GM21825 (cell line): ENCODE measurements around the gene CREB5.
"Not testable (repeated sequence)": the region's sequence is repeated elsewhere in the genome, so short reads cannot be mapped to it uniquely, and the experiment has no call there.

ENCODE experiments used
- ATAC-seq: cut with Tn5 transposase; IDR thresholded peaks from one replicate; pipeline ENCODE4 v1.9.1; 2021; ENCODE audit warnings: mild to moderate bottlenecking, moderate library complexity; ENCODE audit not compliant: unreplicated experiment

CREB5 gene

GRCh38 chr7:28572321-28573058 is 160.2 kb downstream of the CREB5 start:
- no peak for ATAC-seq

GRCh38 chr7:28573059-28573553 is 160.8 kb downstream of the CREB5 start:
- ATAC-seq, result no peak

GRCh38 chr7:28573651-28574301 is 161.5 kb downstream of the CREB5 start:
- no peak for ATAC-seq

- no peak for ATAC-seq
Observed at GRCh38 chr7:28575241-28575643, 162.9 kb downstream of the CREB5 start.

GRCh38 chr7:28576656-28577055 is 164.3 kb downstream of the CREB5 start:
- ATAC-seq, result no peak

- no peak for ATAC-seq
Observed at GRCh38 chr7:28579571-28579970, 167.3 kb downstream of the CREB5 start.

GRCh38 chr7:28580665-28581064 is 168.3 kb downstream of the CREB5 start:
- ATAC-seq, result no peak

GRCh38 chr7:28581351-28581750 is 169.0 kb downstream of the CREB5 start:
- no peak for ATAC-seq

- no peak for ATAC-seq
Observed at GRCh38 chr7:28582226-28582625, 169.9 kb downstream of the CREB5 start.

GRCh38 chr7:28584235-28584634 is 171.9 kb downstream of the CREB5 start:
- ATAC-seq, result no peak

GRCh38 chr7:28586736-28587135 is 174.4 kb downstream of the CREB5 start:
- no peak for ATAC-seq

- ATAC-seq, result no peak
Observed at GRCh38 chr7:28587211-28587610, 174.9 kb downstream of the CREB5 start.

- ATAC-seq, result no peak
Observed at GRCh38 chr7:28588602-28589001, 176.3 kb downstream of the CREB5 start.

- no peak for ATAC-seq
Observed at GRCh38 chr7:28591041-28591674, 178.8 kb downstream of the CREB5 start.

- no peak for ATAC-seq
Observed at GRCh38 chr7:28591725-28592349, 179.5 kb downstream of the CREB5 start.

GRCh38 chr7:28592861-28593260 is 180.5 kb downstream of the CREB5 start:
- no peak for ATAC-seq

GRCh38 chr7:28595076-28595475 is 182.8 kb downstream of the CREB5 start:
- ATAC-seq, result no peak

- ATAC-seq, result no peak
Observed at GRCh38 chr7:28595801-28596200, 183.5 kb downstream of the CREB5 start.

- no peak for ATAC-seq
Observed at GRCh38 chr7:28596245-28596935, 184.1 kb downstream of the CREB5 start.

GRCh38 chr7:28597284-28597683 is 185.0 kb downstream of the CREB5 start:
- ATAC-seq, result no peak

GRCh38 chr7:28598037-28598436 is 185.7 kb downstream of the CREB5 start:
- ATAC-seq, result not testable (repeated sequence)
